ENCODE data around the gene LPO.

LPO gene

GRCh38 chr17:58291246-58291645 lies 52.9 kb downstream of the LPO start:
- Histone ChIP-seq H3K36me3 (ENCODE audit: control insufficient read depth, insufficient read depth, low read length) (no peaks in the 10 kb centered on the region), H3K27ac (ENCODE audit: low read depth, low read length) (no peak overlapping the region), H3K27me3 (ENCODE audit: control insufficient read depth, insufficient read depth, low read length) (no peaks in the 10 kb centered on the region), H3K4me1 (ENCODE audit: control insufficient read depth, insufficient read depth, low read length) (no peaks in the 10 kb centered on the region), H3K9ac (ENCODE audit: low read depth, low read length) (no peak overlapping the region), H3K4me3 (ENCODE audit: low read depth, low read length) (no peak overlapping the region), H3K9me3 (ENCODE audit: control insufficient read depth, insufficient read depth, low read length) (no peaks in the 10 kb centered on the region)

GRCh38 chr17:58294034-58294433 lies 55.6 kb downstream of the LPO start:
- H3K9ac ChIP-seq (ENCODE audit: low read depth, low read length) = no peak overlapping the region
- no peak overlapping the region for H3K27ac ChIP-seq (ENCODE audit: low read depth, low read length)
- no peaks in the 10 kb centered on the region for H3K9me3 ChIP-seq (ENCODE audit: control insufficient read depth, insufficient read depth, low read length)
- no peak overlapping the region for H3K4me3 ChIP-seq (ENCODE audit: low read depth, low read length)
- H3K27me3 ChIP-seq (ENCODE audit: control insufficient read depth, insufficient read depth, low read length) = no peaks in the 10 kb centered on the region
- H3K36me3 ChIP-seq (ENCODE audit: control insufficient read depth, insufficient read depth, low read length) = no peaks in the 10 kb centered on the region
- H3K4me1 ChIP-seq (ENCODE audit: control insufficient read depth, insufficient read depth, low read length) = no peaks in the 10 kb centered on the region

- H3K27ac ChIP-seq (ENCODE audit: low read depth, low read length) = no peak overlapping the region
- no peaks in the 10 kb centered on the region for H3K36me3 ChIP-seq (ENCODE audit: control insufficient read depth, insufficient read depth, low read length)
- H3K9me3 ChIP-seq (ENCODE audit: control insufficient read depth, insufficient read depth, low read length) = no peaks in the 10 kb centered on the region
- peaks cover 3% of the 10 kb centered on the region; the same call in 1 of the 2 replicates for H3K4me1 ChIP-seq (ENCODE audit: control insufficient read depth, insufficient read depth, low read length)
- H3K27me3 ChIP-seq (ENCODE audit: control insufficient read depth, insufficient read depth, low read length) = no peaks in the 10 kb centered on the region
- no peak overlapping the region for H3K4me3 ChIP-seq (ENCODE audit: low read depth, low read length)
- no peak overlapping the region for H3K9ac ChIP-seq (ENCODE audit: low read depth, low read length)
These were observed 62.0 kb downstream of the LPO start for GRCh38 chr17:58300336-58300735.

- H3K9ac ChIP-seq (ENCODE audit: low read depth, low read length) = no peak overlapping the region
- H3K4me3 ChIP-seq (ENCODE audit: low read depth, low read length) = no peak overlapping the region
- no peak overlapping the region for H3K27ac ChIP-seq (ENCODE audit: low read depth, low read length)
- no peaks in the 10 kb centered on the region for H3K36me3 ChIP-seq (ENCODE audit: control insufficient read depth, insufficient read depth, low read length)
- H3K9me3 ChIP-seq (ENCODE audit: control insufficient read depth, insufficient read depth, low read length) = no peaks in the 10 kb centered on the region
- H3K27me3 ChIP-seq (ENCODE audit: control insufficient read depth, insufficient read depth, low read length) = no peaks in the 10 kb centered on the region
- H3K4me1 ChIP-seq (ENCODE audit: control insufficient read depth, insufficient read depth, low read length) = peaks cover 3% of the 10 kb centered on the region; the same call in 1 of the 2 replicates
These were observed 63.2 kb downstream of the LPO start for GRCh38 chr17:58301504-58302150.

- Histone ChIP-seq H3K9ac (ENCODE audit: low read depth, low read length) (no peak overlapping the region), H3K4me1 (ENCODE audit: control insufficient read depth, insufficient read depth, low read length) (peaks cover 3% of the 10 kb centered on the region; the same call in 1 of the 2 replicates), H3K27ac (ENCODE audit: low read depth, low read length) (no peak overlapping the region), H3K9me3 (ENCODE audit: control insufficient read depth, insufficient read depth, low read length) (no peaks in the 10 kb centered on the region), H3K36me3 (ENCODE audit: control insufficient read depth, insufficient read depth, low read length) (no peaks in the 10 kb centered on the region), H3K27me3 (ENCODE audit: control insufficient read depth, insufficient read depth, low read length) (no peaks in the 10 kb centered on the region), H3K4me3 (ENCODE audit: low read depth, low read length) (no peak overlapping the region)
These were observed 64.0 kb downstream of the LPO start for GRCh38 chr17:58302171-58302918.

- H3K4me3 ChIP-seq (ENCODE audit: low read depth, low read length) = no peak overlapping the region
- no peaks in the 10 kb centered on the region for H3K36me3 ChIP-seq (ENCODE audit: control insufficient read depth, insufficient read depth, low read length)
- no peaks in the 10 kb centered on the region for H3K9me3 ChIP-seq (ENCODE audit: control insufficient read depth, insufficient read depth, low read length)
- no peak overlapping the region for H3K9ac ChIP-seq (ENCODE audit: low read depth, low read length)
- H3K4me1 ChIP-seq (ENCODE audit: control insufficient read depth, insufficient read depth, low read length) = peaks cover 3% of the 10 kb centered on the region; the same call in 1 of the 2 replicates
- no peak overlapping the region for H3K27ac ChIP-seq (ENCODE audit: low read depth, low read length)
- no peaks in the 10 kb centered on the region for H3K27me3 ChIP-seq (ENCODE audit: control insufficient read depth, insufficient read depth, low read length)
These were observed 64.7 kb downstream of the LPO start for GRCh38 chr17:58302919-58303585.

GRCh38 chr17:58303971-58304749 lies 65.8 kb downstream of the LPO start:
- H3K9ac ChIP-seq (ENCODE audit: low read depth, low read length) = peak overlapping the region; percentile 58; the same call in 1 of the 2 replicates

GRCh38 chr17:58304750-58305486 lies 66.5 kb downstream of the LPO start:
- H3K9ac ChIP-seq (ENCODE audit: low read depth, low read length) = peak overlapping the region; percentile 58; the same call in 1 of the 2 replicates
- no peaks in the 10 kb centered on the region for H3K27me3 ChIP-seq (ENCODE audit: control insufficient read depth, insufficient read depth, low read length)
- no peaks in the 10 kb centered on the region for H3K36me3 ChIP-seq (ENCODE audit: control insufficient read depth, insufficient read depth, low read length)
- no peaks in the 10 kb centered on the region for H3K9me3 ChIP-seq (ENCODE audit: control insufficient read depth, insufficient read depth, low read length)
- H3K4me1 ChIP-seq (ENCODE audit: control insufficient read depth, insufficient read depth, low read length) = peaks cover 3% of the 10 kb centered on the region; the same call in 1 of the 2 replicates
- H3K27ac ChIP-seq (ENCODE audit: low read depth, low read length) = no peak overlapping the region
- H3K4me3 ChIP-seq (ENCODE audit: low read depth, low read length) = no peak overlapping the region

More at GRCh38 chr17:58303971-58304749, 65.8 kb downstream of the LPO start:
- peaks cover 3% of the 10 kb centered on the region; the same call in 1 of the 2 replicates for H3K4me1 ChIP-seq (ENCODE audit: control insufficient read depth, insufficient read depth, low read length)
- no peaks in the 10 kb centered on the region for H3K36me3 ChIP-seq (ENCODE audit: control insufficient read depth, insufficient read depth, low read length)
- no peak overlapping the region for H3K27ac ChIP-seq (ENCODE audit: low read depth, low read length)
- H3K4me3 ChIP-seq (ENCODE audit: low read depth, low read length) = no peak overlapping the region
- no peaks in the 10 kb centered on the region for H3K27me3 ChIP-seq (ENCODE audit: control insufficient read depth, insufficient read depth, low read length)
- H3K9me3 ChIP-seq (ENCODE audit: control insufficient read depth, insufficient read depth, low read length) = no peaks in the 10 kb centered on the region

GRCh38 chr17:58305626-58306025 lies 67.2 kb downstream of the LPO start:
- H3K27me3 ChIP-seq (ENCODE audit: control insufficient read depth, insufficient read depth, low read length) = no peaks in the 10 kb centered on the region
- peaks cover 3% of the 10 kb centered on the region; the same call in 1 of the 2 replicates for H3K4me1 ChIP-seq (ENCODE audit: control insufficient read depth, insufficient read depth, low read length)
- H3K4me3 ChIP-seq (ENCODE audit: low read depth, low read length) = no peak overlapping the region
- no peaks in the 10 kb centered on the region for H3K9me3 ChIP-seq (ENCODE audit: control insufficient read depth, insufficient read depth, low read length)
- no peak overlapping the region for H3K9ac ChIP-seq (ENCODE audit: low read depth, low read length)
- no peak overlapping the region for H3K27ac ChIP-seq (ENCODE audit: low read depth, low read length)
- no peaks in the 10 kb centered on the region for H3K36me3 ChIP-seq (ENCODE audit: control insufficient read depth, insufficient read depth, low read length)

Measured in HUES48 (cell line).